ENCODE measurements around the gene MTMR11.
A peak's percentile ranks its signal among the peaks of the same experiment; 100 is the strongest.
"Not testable (repeated sequence)": the region's sequence is repeated elsewhere in the genome, so short reads cannot be mapped to it uniquely, and the experiment has no call there.

MTMR11 gene

GRCh38 chr1:149888999-149889289, 47.7 kb downstream of the MTMR11 start:
- DNase-seq (ENCODE audit: extremely low read depth, insufficient read length), result no peak
- Histone ChIP-seq H3K4me3 (replicated peaks; ENCODE audit: low read depth, low read length) (peak overlapping the region; percentile 58), H3K27me3 (replicated peaks; ENCODE audit: control insufficient read depth, insufficient read depth, low read length) (no peaks in the 10 kb centered on the region), H3K36me3 (ENCODE audit: control insufficient read depth, insufficient read depth, low read length) (no peaks in the 10 kb centered on the region)
- TF ChIP-seq, protein P1, sequence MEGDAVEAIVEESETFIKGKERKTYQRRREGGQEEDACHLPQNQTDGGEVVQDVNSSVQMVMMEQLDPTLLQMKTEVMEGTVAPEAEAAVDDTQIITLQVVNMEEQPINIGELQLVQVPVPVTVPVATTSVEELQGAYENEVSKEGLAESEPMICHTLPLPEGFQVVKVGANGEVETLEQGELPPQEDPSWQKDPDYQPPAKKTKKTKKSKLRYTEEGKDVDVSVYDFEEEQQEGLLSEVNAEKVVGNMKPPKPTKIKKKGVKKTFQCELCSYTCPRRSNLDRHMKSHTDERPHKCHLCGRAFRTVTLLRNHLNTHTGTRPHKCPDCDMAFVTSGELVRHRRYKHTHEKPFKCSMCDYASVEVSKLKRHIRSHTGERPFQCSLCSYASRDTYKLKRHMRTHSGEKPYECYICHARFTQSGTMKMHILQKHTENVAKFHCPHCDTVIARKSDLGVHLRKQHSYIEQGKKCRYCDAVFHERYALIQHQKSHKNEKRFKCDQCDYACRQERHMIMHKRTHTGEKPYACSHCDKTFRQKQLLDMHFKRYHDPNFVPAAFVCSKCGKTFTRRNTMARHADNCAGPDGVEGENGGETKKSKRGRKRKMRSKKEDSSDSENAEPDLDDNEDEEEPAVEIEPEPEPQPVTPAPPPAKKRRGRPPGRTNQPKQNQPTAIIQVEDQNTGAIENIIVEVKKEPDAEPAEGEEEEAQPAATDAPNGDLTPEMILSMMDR (IDR thresholded peaks at IDR 0.05; ENCODE audit: insufficient read depth, low read length, poor library complexity, severe bottlenecking), result no peak

GRCh38 chr1:149888247-149888998, 48.3 kb downstream of the MTMR11 start:
- Histone ChIP-seq H3K36me3 (ENCODE audit: control insufficient read depth, insufficient read depth, low read length) (no peaks in the 10 kb centered on the region), H3K4me3 (replicated peaks; ENCODE audit: low read depth, low read length) (peak overlapping the region; percentile 58), H3K27me3 (replicated peaks; ENCODE audit: control insufficient read depth, insufficient read depth, low read length) (no peaks in the 10 kb centered on the region)
- TF ChIP-seq, protein P1 (IDR thresholded peaks at IDR 0.05; ENCODE audit: insufficient read depth, low read length, poor library complexity, severe bottlenecking), result peak; percentile 73
- DNase-seq (ENCODE audit: extremely low read depth, insufficient read length), result peak; percentile 96

DNA sequence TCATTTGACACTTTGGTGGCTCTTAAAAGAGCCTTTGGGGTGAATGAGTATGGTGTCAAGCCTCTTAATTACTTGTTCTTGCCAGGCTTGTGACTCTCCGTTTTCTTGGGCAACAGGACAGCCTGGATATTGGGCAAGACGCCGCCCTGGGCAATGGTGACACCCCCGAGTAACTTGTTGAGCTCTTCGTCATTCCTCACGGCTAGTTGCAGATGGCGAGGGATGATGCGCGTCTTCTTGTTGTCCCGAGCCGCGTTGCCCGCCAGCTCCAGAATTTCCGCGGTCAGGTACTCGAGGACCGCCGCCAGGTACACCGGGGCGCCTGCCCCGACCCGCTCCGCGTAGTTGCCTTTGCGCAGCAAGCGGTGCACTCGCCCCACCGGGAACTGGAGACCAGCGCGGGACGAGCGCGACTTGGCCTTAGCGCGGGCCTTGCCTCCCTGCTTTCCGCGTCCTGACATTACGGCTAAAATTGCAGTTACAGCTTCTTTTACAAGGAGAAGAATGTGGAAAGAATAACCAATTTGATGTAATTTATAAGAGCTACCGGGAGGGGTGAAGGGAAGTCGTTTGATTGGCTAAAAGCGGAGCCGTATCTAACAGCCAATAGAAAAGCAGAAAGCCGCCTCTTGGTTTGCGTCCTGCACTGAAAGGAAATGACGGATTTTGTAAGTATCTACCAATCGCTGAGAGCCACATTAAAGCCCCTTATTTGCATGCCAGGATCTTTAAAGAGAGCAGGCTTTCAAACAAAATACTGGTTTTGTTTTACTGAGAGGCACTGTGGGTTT, 49.0 kb downstream of the MTMR11 start:
- peak overlapping the region; percentile 75 for H3K4me3 ChIP-seq (replicated peaks; ENCODE audit: low read depth, low read length)
- H3K36me3 ChIP-seq (ENCODE audit: control insufficient read depth, insufficient read depth, low read length), result no peaks in the 10 kb centered on the region
- DNase-seq (ENCODE audit: extremely low read depth, insufficient read length), result peak; percentile 94
- no peaks in the 10 kb centered on the region for H3K27me3 ChIP-seq (replicated peaks; ENCODE audit: control insufficient read depth, insufficient read depth, low read length)
- TF ChIP-seq, protein P1 (IDR thresholded peaks at IDR 0.05; ENCODE audit: insufficient read depth, low read length, poor library complexity, severe bottlenecking), result no peak

DNA sequence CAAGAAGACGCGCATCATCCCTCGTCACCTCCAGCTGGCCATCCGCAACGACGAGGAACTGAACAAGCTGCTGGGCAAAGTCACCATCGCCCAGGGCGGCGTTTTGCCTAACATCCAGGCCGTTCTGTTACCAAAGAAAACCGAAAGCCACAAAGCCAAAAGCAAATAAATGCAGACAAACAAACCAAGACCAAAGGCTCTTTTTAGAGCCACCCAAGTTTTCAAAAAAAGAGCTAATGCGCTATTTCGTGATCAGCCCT, 49.6 kb downstream of the MTMR11 start:
- not testable (repeated sequence) for H3K36me3 ChIP-seq (ENCODE audit: control insufficient read depth, insufficient read depth, low read length); H3K27me3 ChIP-seq (replicated peaks; ENCODE audit: control insufficient read depth, insufficient read depth, low read length); DNase-seq (ENCODE audit: extremely low read depth, insufficient read length)
- peak overlapping the region; percentile 75 for H3K4me3 ChIP-seq (replicated peaks; ENCODE audit: low read depth, low read length)

DNA sequence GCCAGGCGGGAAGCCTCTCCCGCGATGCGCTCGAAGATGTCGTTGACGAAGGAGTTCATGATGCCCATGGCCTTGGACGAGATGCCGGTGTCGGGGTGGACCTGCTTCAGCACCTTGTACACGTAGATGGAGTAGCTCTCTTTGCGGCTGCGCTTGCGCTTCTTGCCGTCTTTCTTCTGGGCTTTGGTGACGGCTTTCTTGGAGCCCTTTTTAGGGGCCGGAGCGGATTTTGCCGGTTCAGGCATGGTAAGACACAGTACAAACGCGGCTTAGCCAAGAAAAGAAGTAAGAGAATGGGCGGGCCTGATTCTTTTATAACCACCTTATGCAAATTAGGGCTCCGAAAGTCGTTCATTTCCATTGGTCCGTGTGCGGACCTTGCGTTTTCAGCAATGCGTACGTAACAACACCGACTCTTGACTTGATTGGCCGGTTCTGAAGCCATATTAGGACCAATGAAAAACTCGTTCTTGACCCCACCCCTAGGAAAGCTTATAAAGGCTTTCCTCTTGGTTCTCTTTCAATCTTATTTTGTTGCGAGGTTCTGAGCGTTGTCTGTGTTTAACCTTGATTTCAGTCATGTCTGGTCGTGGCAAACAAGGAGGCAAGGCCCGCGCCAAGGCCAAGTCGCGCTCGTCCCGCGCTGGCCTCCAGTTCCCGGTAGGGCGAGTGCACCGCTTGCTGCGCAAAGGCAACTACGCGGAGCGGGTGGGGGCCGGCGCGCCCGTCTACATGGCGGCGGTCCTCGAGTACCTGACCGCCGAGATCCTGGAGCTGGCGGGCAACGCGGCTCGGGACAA, 50.1 kb downstream of the MTMR11 start:
- Histone ChIP-seq H3K27me3 (replicated peaks; ENCODE audit: control insufficient read depth, insufficient read depth, low read length) (no peaks in the 10 kb centered on the region), H3K36me3 (ENCODE audit: control insufficient read depth, insufficient read depth, low read length) (no peaks in the 10 kb centered on the region), H3K4me3 (replicated peaks; ENCODE audit: low read depth, low read length) (peak overlapping the region; percentile 76)
- DNase-seq (ENCODE audit: extremely low read depth, insufficient read length), result peak; percentile 96
- TF ChIP-seq, protein P1 (IDR thresholded peaks at IDR 0.05; ENCODE audit: insufficient read depth, low read length, poor library complexity, severe bottlenecking), result no peak

GRCh38 chr1:149886121-149886395, 50.6 kb downstream of the MTMR11 start:
- H3K36me3 ChIP-seq (ENCODE audit: control insufficient read depth, insufficient read depth, low read length); H3K27me3 ChIP-seq (replicated peaks; ENCODE audit: control insufficient read depth, insufficient read depth, low read length); DNase-seq (ENCODE audit: extremely low read depth, insufficient read length): not testable (repeated sequence)
- peak overlapping the region; percentile 76 for H3K4me3 ChIP-seq (replicated peaks; ENCODE audit: low read depth, low read length)
